Dermis blood vessel endothelial cell (primary cell): ENCODE data around the gene ERAP2. TPM values are rescaled to one million over a fixed set of nuclear protein-coding genes. Genes with fewer than 3 reads are reported as not detected.

Experiments used
- DNase-seq: peaks from one replicate; pipeline ENCODE4 v3.0.0; 2010
- total RNA-seq: library from RNA; depleted of rRNA; stranded (reverse); fragments of >200 nt; gene quantifications from 2 replicates; pipeline ENCODE4 v1.2.3, GENCODE V29; 2014

Gene ERAP2
- total RNA-seq, 1 donor from 2014 or later = 132 TPM

- peak; percentile 40 for DNase-seq
These were observed 92.3 kb downstream of the ERAP2 start for GRCh38 chr5:96968614-96969013.

Other genes with a start within 250 kb of the ERAP2 start
- gene CAST, start 214.1 kb upstream of the ERAP2 start, total RNA-seq = 123 and 204 TPM in 2 replicates
- 63.6 and 117 TPM in 2 replicates for gene ERAP1, start 68.6 kb upstream of the ERAP2 start, total RNA-seq
- 48.3 and 57.9 TPM in 2 replicates for gene LNPEP, start 59.6 kb downstream of the ERAP2 start, total RNA-seq